Dermis microvascular lymphatic vessel endothelial cell (primary cell): ENCODE results near the gene LRP1. TPM values are rescaled to one million over a fixed set of nuclear protein-coding genes. Genes with fewer than 3 reads are reported as not detected.
A peak's percentile ranks its signal among the peaks of the same experiment; 100 is the strongest.

ENCODE experiments used
- DNase-seq, 2 donors: peaks; one replicate each; pipeline versions ENCODE4 v3.0.0 to v3.0.0-alpha.2; 2010; ENCODE audit warnings: low read depth in 2 of 2
- total RNA-seq: library from RNA; depleted of rRNA; stranded (reverse); fragments of >200 nt; gene quantifications from 2 replicates; pipeline ENCODE4 v1.2.1, GENCODE V29; 2014

The LRP1 gene
- total RNA-seq, 1 donor from 2014 or later, result 0.26 TPM

DNA sequence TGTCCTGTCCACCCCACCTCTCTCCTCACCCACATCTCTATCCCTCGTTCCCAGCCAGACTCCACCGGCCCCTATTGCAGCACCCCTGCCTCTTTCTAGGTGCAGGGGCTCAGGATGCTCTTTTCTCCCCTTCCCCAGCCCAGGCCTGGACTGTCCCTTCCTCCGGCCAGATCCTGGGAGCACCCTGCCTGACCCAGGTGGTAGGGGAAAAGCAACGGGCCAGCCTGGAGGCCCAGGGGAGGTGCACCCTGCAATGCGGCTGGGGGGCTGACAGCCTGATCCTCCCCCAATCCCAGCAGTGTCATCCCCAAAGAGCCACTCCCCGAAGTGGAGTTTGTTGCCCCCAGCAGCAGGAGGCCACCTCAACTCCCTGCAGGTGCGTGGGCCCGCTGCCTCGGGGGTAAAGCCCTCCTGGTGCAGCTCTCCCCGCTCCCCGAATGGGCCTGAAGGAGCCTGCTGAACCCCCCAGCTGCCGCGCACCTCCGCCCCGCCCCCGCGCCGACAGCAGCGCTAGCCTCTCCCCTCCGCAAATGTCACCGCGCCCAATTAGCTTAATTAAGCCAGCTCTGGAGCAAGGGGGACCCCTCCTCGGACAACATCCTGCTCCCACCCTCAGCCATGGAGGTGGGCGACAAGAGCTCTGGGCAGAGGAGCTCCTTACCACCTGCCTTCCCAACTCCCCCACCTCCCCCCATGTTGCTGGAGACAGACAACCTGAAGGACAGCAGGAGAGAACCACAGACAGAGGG is 93.1 kb downstream of the LRP1 start:
- no peak for DNase-seq

DNA sequence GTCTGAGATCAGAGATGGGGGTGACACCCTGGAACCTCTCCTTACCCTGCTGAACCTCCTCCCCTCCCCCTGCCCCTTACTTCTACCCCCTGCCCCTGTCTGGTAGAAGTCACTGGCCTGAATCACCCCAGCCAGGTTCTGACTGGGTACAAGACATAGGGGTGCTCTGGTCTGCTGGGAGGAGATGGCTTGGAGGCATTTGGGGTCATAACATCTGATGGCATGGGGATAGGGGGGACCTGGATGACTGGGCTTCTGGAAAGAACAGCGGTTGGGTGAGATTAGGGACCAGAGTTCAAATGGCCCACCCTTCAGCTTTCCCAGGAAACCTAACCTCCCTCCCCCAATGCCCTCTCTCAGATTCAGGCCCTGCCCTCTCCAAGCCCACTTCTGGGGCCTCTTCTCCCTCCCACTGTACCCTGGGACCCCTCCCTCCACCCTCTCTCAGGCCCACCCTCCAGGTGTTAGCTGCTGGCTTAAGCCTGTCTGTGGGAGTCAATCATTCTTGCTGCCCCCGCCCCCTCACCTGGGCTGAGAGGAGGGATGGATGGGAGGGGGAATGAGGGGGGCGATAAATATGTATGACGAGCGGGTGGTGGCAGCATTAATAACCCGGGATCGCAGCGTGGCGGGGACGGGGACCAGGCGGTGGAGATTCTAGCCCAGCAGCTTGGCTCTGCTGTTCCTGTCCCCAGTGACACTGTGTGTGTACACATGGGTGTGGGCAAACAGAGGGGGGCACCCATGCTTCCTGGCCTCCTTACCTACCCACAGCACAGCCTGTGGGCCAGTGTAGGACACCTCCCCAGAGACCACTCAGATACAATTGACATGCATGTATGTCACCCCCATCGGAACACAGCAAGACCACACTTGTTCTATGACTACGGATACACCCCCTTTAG is 94.3 kb downstream of the LRP1 start:
- DNase-seq, result no peak

- no peak for DNase-seq
These were observed 95.2 kb downstream of the LRP1 start for GRCh38 chr12:57223191-57224165.

- no peak for DNase-seq
These were observed 96.1 kb downstream of the LRP1 start for GRCh38 chr12:57224278-57224972.

- peak in 1 of 2 donors; percentile 46 for DNase-seq
These were observed 96.8 kb downstream of the LRP1 start for GRCh38 chr12:57224973-57225679.

GRCh38 chr12:57225680-57226210 is 97.5 kb downstream of the LRP1 start:
- no peak for DNase-seq

DNA sequence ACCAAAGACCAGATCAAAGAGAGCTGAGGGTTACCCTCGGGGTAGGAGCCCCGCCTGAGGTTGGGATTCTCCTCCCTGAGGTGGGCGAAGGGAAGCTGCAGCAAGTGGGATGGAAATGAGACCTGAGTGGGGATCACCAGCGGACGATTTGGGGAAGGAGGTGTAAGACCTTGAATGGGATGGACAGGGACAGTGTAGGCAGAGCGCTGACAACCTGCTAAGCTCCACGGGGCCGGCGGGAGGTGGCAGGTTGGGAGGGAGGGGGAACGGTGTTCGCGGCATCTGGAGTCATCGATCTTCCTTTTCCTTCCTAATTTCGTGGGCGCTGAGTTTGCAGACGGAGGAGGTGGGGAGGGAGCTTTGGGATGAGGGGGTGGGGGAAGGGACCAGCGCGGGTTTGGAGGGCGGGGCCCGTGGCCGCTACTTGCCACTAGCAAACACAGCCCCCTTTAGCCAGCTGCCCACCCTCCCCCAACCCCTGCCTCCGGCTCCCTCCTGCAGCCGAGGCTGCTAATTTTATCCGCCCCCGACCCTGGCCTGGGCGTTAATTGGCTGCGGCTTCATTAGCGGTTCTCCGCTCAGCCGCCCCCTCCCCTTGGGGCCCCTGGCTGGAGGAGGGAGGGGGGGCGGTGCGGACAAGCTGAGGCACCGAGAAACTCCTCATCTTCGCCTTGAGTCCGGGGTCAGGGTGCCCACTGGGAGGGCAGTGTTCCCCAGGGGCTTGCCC is 98.5 kb downstream of the LRP1 start:
- no peak for DNase-seq

- no peak for DNase-seq
These were observed 99.2 kb downstream of the LRP1 start for GRCh38 chr12:57227315-57228115.

- DNase-seq, result peak in 1 of 2 donors; percentile 22
These were observed 100.9 kb downstream of the LRP1 start for GRCh38 chr12:57229046-57229633.

- peak; percentile 91 to 95 for DNase-seq
These were observed 101.5 kb downstream of the LRP1 start, which contains the start of gene SHMT2 for GRCh38 chr12:57229634-57230380. SHMT2 (plus strand) TSS chr12:57229711; CDS start chr12:57229779, 68 bp downstream.

DNA sequence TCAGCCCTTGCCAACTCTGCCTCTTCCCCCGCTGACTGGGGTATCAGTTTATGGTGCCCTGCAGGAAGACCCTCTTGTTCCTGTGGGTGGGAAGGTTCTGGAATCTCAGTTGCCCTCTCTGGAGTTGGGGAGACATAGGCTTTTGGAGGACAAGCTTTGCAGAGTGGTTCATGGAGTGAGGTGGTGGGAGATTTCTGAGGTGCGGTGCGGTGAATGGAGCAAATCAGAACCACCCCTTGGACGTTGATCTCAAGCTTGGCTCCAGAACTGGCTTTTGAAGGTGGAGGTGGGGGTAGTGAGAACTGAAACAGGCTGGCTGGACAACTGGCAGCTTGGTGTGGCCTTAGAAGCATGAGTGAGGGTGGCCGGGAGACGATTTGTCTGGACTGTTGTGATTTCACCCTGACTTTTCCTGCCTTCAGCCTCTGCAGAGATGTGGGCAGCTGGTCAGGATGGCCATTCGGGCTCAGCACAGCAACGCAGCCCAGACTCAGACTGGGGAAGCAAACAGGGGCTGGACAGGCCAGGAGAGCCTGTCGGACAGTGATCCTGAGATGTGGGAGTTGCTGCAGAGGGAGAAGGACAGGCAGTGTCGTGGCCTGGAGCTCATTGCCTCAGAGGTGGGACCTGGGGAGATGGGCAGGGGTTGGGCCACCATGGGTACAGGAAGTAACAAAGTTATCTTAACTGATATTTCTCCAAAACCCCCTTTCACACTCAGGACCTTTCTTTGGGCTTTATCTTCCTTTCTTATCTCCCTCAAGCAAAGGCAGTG is 102.3 kb downstream of the LRP1 start:
- DNase-seq, result peak in 1 of 2 donors; percentile 17

- DNase-seq, result no peak
These were observed 103.2 kb downstream of the LRP1 start for GRCh38 chr12:57231276-57232021.

DNA sequence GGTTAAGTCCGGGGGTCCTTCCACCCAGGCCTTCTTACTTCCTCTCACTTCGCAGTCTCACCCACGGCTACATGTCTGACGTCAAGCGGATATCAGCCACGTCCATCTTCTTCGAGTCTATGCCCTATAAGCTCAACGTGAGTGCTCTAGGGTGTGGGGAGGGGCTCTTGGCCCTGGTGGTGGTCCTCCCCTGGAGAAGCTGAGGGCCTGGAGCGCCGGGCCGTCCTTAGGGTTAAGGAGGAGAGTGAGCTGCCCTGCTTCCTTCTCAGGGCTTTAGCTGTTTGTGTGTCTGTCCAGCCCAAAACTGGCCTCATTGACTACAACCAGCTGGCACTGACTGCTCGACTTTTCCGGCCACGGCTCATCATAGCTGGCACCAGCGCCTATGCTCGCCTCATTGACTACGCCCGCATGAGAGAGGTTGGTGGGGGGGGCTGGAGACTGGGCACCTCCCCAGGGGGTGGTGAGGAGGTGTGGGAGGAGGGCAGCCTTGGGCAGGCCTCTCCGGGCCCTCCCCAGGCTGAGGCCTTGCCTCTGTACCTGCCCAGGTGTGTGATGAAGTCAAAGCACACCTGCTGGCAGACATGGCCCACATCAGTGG is 104.0 kb downstream of the LRP1 start:
- no peak for DNase-seq

DNA sequence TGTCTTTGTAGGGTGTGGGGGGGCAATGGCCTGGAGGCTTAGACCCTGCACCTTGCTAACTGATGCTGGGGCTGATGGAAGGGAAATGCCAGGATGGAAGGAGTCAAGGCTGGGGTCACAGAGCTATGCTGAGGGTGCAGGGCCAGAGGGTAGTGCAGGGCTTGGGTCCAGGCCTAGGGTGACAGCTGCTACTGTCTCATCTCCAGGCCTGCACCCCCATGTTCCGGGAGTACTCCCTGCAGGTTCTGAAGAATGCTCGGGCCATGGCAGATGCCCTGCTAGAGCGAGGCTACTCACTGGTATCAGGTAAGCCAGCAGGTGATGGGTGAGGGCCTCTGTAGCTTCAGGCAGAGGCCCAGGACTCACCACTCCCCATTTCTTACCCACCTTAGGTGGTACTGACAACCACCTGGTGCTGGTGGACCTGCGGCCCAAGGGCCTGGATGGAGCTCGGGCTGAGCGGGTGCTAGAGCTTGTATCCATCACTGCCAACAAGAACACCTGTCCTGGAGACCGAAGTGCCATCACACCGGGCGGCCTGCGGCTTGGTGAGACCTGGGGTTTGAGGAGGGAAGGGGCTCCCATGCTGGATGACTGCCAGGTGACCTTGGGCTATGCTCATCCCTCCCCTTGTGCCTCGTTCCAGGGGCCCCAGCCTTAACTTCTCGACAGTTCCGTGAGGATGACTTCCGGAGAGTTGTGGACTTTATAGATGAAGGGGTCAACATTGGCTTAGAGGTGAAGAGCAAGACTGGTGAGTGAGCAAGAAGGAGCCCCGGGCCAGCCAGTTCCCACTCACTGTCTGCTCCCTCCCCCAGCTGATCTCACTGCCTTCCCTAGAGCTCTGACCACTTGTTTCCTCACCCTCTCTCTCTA is 105.3 kb downstream of the LRP1 start:
- DNase-seq, result no peak
